ENCODE measurements around the gene HS3ST3B1. TPM values are rescaled to one million over a fixed set of nuclear protein-coding genes. Genes with fewer than 3 reads are reported as not detected.

Gene HS3ST3B1
- total RNA-seq, 1 experiment from 2014 or later = 22.3 TPM

DNA sequence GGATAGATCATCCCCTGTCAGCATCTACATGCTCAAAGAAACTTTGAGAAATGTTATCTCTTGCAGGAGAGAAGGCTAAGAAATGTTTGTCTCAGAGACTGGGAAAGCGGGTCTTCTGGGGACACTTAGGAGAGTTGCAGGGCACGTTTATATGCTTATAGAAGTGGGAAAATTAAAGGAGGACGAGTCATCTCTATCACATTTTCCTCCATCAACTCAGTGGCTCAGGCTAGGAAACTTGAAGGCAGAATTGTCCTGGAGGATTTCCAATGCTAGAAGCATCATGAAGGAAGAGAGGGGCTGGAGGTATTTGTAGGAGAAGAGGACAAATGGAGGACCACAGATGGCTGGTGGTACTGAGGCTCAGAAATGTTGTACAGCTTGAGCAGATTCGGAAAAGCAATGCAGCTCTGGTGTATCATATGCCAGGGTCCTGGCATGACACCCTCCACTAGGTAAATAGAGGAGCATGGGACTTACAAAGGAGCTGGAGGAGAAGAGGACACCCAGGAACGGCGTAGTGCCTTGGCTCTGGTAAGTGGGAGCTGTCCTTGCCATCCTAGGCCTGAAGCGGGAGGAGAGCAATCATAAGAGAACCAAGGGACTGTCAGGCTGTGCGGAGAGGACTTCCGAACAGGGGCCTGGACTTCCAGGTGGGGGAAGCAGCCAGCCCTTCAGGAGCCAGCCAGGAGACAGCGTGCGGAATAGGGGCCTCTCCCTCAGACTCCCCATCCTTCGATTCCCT is 4.5 kb upstream of the HS3ST3B1 start:
- H3K4me1 Mint-ChIP-seq = peaks cover 41% of the 10 kb centered on the region

DNA sequence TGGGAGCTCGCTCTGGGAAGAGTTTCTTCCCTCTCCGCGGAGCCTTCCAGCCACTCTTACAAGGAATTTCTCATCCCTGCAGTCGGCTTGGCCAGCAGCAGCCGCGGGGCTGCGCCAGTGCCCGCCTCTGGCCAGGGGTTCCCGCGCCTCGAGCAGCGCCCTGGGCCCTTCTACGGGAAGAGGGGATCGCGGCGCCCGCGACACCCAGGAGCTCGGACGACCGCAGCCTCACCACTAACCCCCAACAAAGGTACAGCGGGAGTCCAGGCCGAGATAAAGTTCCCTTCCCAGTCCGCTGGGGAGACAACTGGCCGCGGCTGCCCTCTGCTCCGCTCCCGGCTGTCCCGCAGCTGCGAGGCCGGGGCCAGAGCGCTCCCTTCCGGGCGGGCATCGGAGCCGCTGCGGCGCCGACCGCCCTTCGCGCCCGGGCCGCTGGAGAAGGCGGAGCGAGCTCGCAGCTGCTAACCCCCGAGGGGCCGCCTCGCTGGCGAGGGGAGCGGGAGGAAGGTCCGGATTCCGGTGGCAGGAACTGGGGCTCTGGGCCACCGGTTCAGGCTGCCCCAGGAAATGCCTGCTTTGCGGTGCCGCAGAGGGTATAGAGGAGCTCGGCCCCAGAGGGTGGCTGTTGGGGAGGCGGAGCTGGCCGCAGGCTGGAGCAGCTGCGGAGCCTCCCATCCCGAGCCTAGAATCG is 3.6 kb upstream of the HS3ST3B1 start:
- peaks cover 41% of the 10 kb centered on the region for H3K4me1 Mint-ChIP-seq
- peak overlapping the region; percentile 89 for H3K4me3 Mint-ChIP-seq
- ATAC-seq (peak; percentile 11), DNase-seq (ENCODE audit: low spot score) (peak; percentile 77)
- H3K9me3 Mint-ChIP-seq = peaks cover 3% of the 10 kb centered on the region
- no peaks in the 10 kb centered on the region for H3K36me3 Mint-ChIP-seq
- H3K27ac Mint-ChIP-seq = no peak overlapping the region
- H3K27me3 Mint-ChIP-seq (ENCODE audit: low read depth) = peaks cover 80% of the 10 kb centered on the region
- ChIA-PET CTCF (interaction anchor here (0.5 to 3.5 kb wide), 17 partner anchors 11 to 1183 kb away, joined by 3 to 20 read pairs (median 4); no protein-coding TSS in a partner anchor), POLR2A (interaction anchor here (1.3 to 1.8 kb wide), 2 partner anchors 12 to 34 kb away, joined by 3 to 6 read pairs; no protein-coding TSS in a partner anchor)
- TF ChIP-seq, protein P1, sequence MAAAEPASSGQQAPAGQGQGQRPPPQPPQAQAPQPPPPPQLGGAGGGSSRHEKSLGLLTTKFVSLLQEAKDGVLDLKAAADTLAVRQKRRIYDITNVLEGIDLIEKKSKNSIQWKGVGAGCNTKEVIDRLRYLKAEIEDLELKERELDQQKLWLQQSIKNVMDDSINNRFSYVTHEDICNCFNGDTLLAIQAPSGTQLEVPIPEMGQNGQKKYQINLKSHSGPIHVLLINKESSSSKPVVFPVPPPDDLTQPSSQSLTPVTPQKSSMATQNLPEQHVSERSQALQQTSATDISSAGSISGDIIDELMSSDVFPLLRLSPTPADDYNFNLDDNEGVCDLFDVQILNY (CRISPR knock-in tag; IDR thresholded peaks at IDR 0.05) = peak; percentile 55; the same call in 1 of the 2 replicates
- TF ChIP-seq, protein P2, sequence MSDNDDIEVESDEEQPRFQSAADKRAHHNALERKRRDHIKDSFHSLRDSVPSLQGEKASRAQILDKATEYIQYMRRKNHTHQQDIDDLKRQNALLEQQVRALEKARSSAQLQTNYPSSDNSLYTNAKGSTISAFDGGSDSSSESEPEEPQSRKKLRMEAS (CRISPR knock-in tag; IDR thresholded peaks at IDR 0.05) = no peak; the same call in 1 of the 2 replicates
- no peak for TF ChIP-seq GRHL2 (CRISPR knock-in tag; IDR thresholded peaks at IDR 0.05; ENCODE audit: insufficient replicate concordance, severe bottlenecking)
- TF ChIP-seq JUN (CRISPR knock-in tag; IDR thresholded peaks at IDR 0.05) = no peak
- TF ChIP-seq ELF4 (CRISPR knock-in tag; IDR thresholded peaks at IDR 0.05; ENCODE audit: low read depth) = no peak
- TF ChIP-seq, protein P3, sequence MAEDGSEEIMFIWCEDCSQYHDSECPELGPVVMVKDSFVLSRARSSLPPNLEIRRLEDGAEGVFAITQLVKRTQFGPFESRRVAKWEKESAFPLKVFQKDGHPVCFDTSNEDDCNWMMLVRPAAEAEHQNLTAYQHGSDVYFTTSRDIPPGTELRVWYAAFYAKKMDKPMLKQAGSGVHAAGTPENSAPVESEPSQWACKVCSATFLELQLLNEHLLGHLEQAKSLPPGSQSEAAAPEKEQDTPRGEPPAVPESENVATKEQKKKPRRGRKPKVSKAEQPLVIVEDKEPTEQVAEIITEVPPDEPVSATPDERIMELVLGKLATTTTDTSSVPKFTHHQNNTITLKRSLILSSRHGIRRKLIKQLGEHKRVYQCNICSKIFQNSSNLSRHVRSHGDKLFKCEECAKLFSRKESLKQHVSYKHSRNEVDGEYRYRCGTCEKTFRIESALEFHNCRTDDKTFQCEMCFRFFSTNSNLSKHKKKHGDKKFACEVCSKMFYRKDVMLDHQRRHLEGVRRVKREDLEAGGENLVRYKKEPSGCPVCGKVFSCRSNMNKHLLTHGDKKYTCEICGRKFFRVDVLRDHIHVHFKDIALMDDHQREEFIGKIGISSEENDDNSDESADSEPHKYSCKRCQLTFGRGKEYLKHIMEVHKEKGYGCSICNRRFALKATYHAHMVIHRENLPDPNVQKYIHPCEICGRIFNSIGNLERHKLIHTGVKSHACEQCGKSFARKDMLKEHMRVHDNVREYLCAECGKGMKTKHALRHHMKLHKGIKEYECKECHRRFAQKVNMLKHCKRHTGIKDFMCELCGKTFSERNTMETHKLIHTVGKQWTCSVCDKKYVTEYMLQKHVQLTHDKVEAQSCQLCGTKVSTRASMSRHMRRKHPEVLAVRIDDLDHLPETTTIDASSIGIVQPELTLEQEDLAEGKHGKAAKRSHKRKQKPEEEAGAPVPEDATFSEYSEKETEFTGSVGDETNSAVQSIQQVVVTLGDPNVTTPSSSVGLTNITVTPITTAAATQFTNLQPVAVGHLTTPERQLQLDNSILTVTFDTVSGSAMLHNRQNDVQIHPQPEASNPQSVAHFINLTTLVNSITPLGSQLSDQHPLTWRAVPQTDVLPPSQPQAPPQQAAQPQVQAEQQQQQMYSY (CRISPR knock-in tag; IDR thresholded peaks at IDR 0.05) = no peak
- TF ChIP-seq TCF7 (CRISPR knock-in tag; IDR thresholded peaks at IDR 0.05; ENCODE audit: low read depth) = no peak
- no peak for TF ChIP-seq ZNF416 (CRISPR knock-in tag; IDR thresholded peaks at IDR 0.05)
- TF ChIP-seq KAT7 (CRISPR knock-in tag; IDR thresholded peaks at IDR 0.05; ENCODE audit: borderline replicate concordance) = peak; percentile 87; the same call in 1 of the 2 replicates
- no peak for TF ChIP-seq RELA (CRISPR knock-in tag; IDR thresholded peaks at IDR 0.05; ENCODE audit: borderline replicate concordance)
- TF ChIP-seq, protein P4, sequence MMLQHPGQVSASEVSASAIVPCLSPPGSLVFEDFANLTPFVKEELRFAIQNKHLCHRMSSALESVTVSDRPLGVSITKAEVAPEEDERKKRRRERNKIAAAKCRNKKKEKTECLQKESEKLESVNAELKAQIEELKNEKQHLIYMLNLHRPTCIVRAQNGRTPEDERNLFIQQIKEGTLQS (CRISPR knock-in tag; conservative IDR thresholded peaks at IDR 0.05) = no peak
- peak; percentile 79; the same call in 1 of the 2 replicates for TF ChIP-seq FOXP1 (CRISPR knock-in tag; IDR thresholded peaks at IDR 0.05; ENCODE audit: borderline replicate concordance)
- peak; percentile 53; the same call in 1 of the 2 replicates for TF ChIP-seq GABPB1 (CRISPR knock-in tag; IDR thresholded peaks at IDR 0.05)

More for the DNA sequence above, 4.5 kb upstream of the HS3ST3B1 start:
- no peak overlapping the region for H3K27ac Mint-ChIP-seq
- no peaks in the 10 kb centered on the region for H3K36me3 Mint-ChIP-seq
- peak overlapping the region; percentile 89 for H3K4me3 Mint-ChIP-seq
- DNase-seq (ENCODE audit: low spot score) (no peak), ATAC-seq (no peak)
- ChIA-PET CTCF (interaction anchor here (0.5 to 3.5 kb wide), 5 partner anchors 13 to 298 kb away, joined by 3 to 20 read pairs (median 4); no protein-coding TSS in a partner anchor), POLR2A (interaction anchor here (1.8 kb wide), 1 partner anchor 13 kb away, joined by 6 read pairs; no protein-coding TSS in a partner anchor)
- peaks cover 3% of the 10 kb centered on the region for H3K9me3 Mint-ChIP-seq
- TF ChIP-seq EMX1 (CRISPR knock-in tag; IDR thresholded peaks at IDR 0.05) (no peak), TEAD1 (CRISPR knock-in tag; IDR thresholded peaks at IDR 0.05) (no peak), ZNF416 (CRISPR knock-in tag; IDR thresholded peaks at IDR 0.05) (no peak), SMAD4 (CRISPR knock-in tag; IDR thresholded peaks at IDR 0.05) (no peak; the same call in 1 of the 2 replicates)
- TF ChIP-seq, protein P5, sequence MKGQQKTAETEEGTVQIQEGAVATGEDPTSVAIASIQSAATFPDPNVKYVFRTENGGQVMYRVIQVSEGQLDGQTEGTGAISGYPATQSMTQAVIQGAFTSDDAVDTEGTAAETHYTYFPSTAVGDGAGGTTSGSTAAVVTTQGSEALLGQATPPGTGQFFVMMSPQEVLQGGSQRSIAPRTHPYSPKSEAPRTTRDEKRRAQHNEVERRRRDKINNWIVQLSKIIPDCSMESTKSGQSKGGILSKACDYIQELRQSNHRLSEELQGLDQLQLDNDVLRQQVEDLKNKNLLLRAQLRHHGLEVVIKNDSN (CRISPR knock-in tag; IDR thresholded peaks at IDR 0.05) = no peak
- TF ChIP-seq, protein P6, sequence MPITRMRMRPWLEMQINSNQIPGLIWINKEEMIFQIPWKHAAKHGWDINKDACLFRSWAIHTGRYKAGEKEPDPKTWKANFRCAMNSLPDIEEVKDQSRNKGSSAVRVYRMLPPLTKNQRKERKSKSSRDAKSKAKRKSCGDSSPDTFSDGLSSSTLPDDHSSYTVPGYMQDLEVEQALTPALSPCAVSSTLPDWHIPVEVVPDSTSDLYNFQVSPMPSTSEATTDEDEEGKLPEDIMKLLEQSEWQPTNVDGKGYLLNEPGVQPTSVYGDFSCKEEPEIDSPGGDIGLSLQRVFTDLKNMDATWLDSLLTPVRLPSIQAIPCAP (CRISPR knock-in tag; IDR thresholded peaks at IDR 0.05) = no peak
- TF ChIP-seq, protein P3 (CRISPR knock-in tag; IDR thresholded peaks at IDR 0.05) = no peak
- peaks cover 73% of the 10 kb centered on the region for H3K27me3 Mint-ChIP-seq (ENCODE audit: low read depth)

Measured in WTC11 (cell line).